ENCODE measurements around the gene IMPA2. TPM values are rescaled to one million over a fixed set of nuclear protein-coding genes. Genes with fewer than 3 reads are reported as not detected.

The IMPA2 gene
- total and polyA plus RNA-seq, 2 of the 13 experiments (the other 11 are each of a cell fraction or from before 2014, with no cell fraction given), result 37.8 to 71.8 TPM

- TF ChIP-seq PITX1 (CRISPR knock-in tag; IDR thresholded peaks at IDR 0.05), result no peak
- TF ChIP-seq ZNF331 (CRISPR knock-in tag; IDR thresholded peaks at IDR 0.05), result 0 out of 2 replicates have a peak, but pooled peaks have one; percentile 2
- TF ChIP-seq SP2 (CRISPR knock-in tag; IDR thresholded peaks at IDR 0.05), result no peak
- no peak for TF ChIP-seq GMEB1 (CRISPR knock-in tag; IDR thresholded peaks at IDR 0.05; ENCODE audit: borderline replicate concordance)
- TF ChIP-seq HMGXB4 (CRISPR knock-in tag; IDR thresholded peaks at IDR 0.05; ENCODE audit: borderline replicate concordance in 1 of 2, low read depth in 1 of 2), result no peak
- peak; percentile 78; the same call in 1 of the 2 replicates for TF ChIP-seq TFE3 (CRISPR knock-in tag; IDR thresholded peaks at IDR 0.05)
- no peak for TF ChIP-seq HNRNPL (IDR thresholded peaks at IDR 0.05; ENCODE audit: low read depth, low read length)
- no peak for TF ChIP-seq ELF1 (CRISPR knock-in tag; IDR thresholded peaks at IDR 0.05)
- no peak for TF ChIP-seq ZFP90 (CRISPR knock-in tag; IDR thresholded peaks at IDR 0.05; ENCODE audit: borderline replicate concordance)
- peak; percentile 42; the same call in 1 of the 2 replicates for TF ChIP-seq TFAP4 (IDR thresholded peaks at IDR 0.05; ENCODE audit: borderline replicate concordance, low read depth)
- TF ChIP-seq ZNF10 (CRISPR knock-in tag; IDR thresholded peaks at IDR 0.05; ENCODE audit: borderline replicate concordance, low read depth), result no peak
- TF ChIP-seq YEATS2 (CRISPR knock-in tag; IDR thresholded peaks at IDR 0.05; ENCODE audit: borderline replicate concordance), result no peak
- TF ChIP-seq ZNF552 (CRISPR knock-in tag; IDR thresholded peaks at IDR 0.05; ENCODE audit: borderline replicate concordance), result no peak
- TF ChIP-seq MAFF (IDR thresholded peaks at IDR 0.05; ENCODE audit: low read depth, low read length), result no peak
- no peak for TF ChIP-seq HOXD1 (CRISPR knock-in tag; IDR thresholded peaks at IDR 0.05)
- peak; percentile 78 for TF ChIP-seq ZEB1 (IDR thresholded peaks at IDR 0.05; ENCODE audit: insufficient replicate concordance, low read depth)
- TF ChIP-seq RELA (CRISPR knock-in tag; IDR thresholded peaks at IDR 0.05), result no peak
- no peak for TF ChIP-seq TRIM22 (IDR thresholded peaks at IDR 0.05)
- peak; percentile 22; the same call in 1 of the 2 replicates for TF ChIP-seq SAP130 (CRISPR knock-in tag; IDR thresholded peaks at IDR 0.05; ENCODE audit: low read depth)
Measured at GRCh38 chr18:11956371-11957308, 24.7 kb upstream of the IMPA2 start (continued).

Data from HepG2 (cell line).